DOHH2 (cell line): ENCODE measurements around the gene KIF22.

Experiments used
- EZH2phosphoT487 ChIP-seq: fragments of 200-600 bp; sonication (generic); IDR thresholded peaks from 2 replicates; pipeline ENCODE4 v1.6.1; 2017; ENCODE audit warnings: borderline replicate concordance, mild to moderate bottlenecking, antibody characterized with exemption, low read length, moderate library complexity, mixed read lengths
- TF ChIP-seq, protein P1 (sequence below): fragments of 200-600 bp; sonication (generic); IDR thresholded peaks from one replicate; pipeline ENCODE4 v1.5.1; 2014; ENCODE audit warnings: antibody characterized with exemption, mild to moderate bottlenecking, low read depth, low read length; ENCODE audit not compliant: poor library complexity, severe bottlenecking

DNA sequence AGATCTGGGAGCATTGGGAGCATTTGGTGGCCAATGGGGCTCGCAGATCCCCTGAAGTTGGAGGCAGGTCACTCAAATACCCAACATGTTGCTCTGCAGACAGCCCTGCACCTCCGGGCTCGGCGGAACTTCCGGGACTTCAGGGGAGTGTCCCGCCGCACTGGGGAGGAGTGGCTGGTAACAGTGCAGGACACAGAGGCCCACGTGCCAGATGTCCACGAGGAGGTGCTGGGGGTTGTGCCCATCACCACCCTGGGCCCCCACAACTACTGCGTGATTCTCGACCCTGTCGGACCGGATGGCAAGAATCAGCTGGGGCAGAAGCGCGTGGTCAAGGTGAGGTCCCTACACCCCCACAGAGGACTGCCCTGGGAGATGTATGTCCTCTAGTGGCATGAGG is 46.1 kb downstream of the KIF22 start:
- TF ChIP-seq, protein P1, sequence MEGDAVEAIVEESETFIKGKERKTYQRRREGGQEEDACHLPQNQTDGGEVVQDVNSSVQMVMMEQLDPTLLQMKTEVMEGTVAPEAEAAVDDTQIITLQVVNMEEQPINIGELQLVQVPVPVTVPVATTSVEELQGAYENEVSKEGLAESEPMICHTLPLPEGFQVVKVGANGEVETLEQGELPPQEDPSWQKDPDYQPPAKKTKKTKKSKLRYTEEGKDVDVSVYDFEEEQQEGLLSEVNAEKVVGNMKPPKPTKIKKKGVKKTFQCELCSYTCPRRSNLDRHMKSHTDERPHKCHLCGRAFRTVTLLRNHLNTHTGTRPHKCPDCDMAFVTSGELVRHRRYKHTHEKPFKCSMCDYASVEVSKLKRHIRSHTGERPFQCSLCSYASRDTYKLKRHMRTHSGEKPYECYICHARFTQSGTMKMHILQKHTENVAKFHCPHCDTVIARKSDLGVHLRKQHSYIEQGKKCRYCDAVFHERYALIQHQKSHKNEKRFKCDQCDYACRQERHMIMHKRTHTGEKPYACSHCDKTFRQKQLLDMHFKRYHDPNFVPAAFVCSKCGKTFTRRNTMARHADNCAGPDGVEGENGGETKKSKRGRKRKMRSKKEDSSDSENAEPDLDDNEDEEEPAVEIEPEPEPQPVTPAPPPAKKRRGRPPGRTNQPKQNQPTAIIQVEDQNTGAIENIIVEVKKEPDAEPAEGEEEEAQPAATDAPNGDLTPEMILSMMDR = no peak
- no peak for TF ChIP-seq EZH2phosphoT487
